Stromal cell of bone marrow (primary cell): Measurements from ENCODE around the gene LY6G6D.
"Not testable (repeated sequence)": the region's sequence is repeated elsewhere in the genome, so short reads cannot be mapped to it uniquely, and the experiment has no call there.

Experiments
- DNase-seq: peaks from one replicate; pipeline ENCODE4 v3.0.0-alpha.2; 2012; ENCODE audit warnings: low read depth

The LY6G6D gene

GRCh38 chr6:31692353-31692752 lies 22.8 kb upstream of the LY6G6D start:
- DNase-seq, result no peak

GRCh38 chr6:31692886-31693285 lies 22.3 kb upstream of the LY6G6D start:
- no peak for DNase-seq

DNA sequence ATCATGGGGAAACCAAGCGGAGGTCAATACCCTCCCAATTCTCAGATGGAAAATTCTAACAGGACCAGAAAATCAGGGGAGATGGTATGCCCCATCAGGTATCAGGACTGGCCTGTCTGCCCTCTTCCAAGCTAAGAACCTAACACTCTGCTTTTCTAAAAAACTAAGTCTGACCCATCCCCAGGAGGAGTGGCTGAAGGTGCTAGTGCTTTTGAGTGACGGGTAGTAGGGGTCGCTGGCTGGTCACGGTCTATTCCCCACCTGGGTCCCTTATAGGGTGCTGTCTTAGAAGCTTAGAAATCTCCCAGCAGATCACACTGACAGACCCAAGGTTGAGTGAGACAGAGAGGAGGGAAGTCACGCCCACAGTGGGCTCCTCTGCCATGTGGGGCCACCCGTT lies 21.6 kb upstream of the LY6G6D start:
- DNase-seq, result no peak

- DNase-seq, result no peak
These were observed 17.6 kb upstream of the LY6G6D start for GRCh38 chr6:31697555-31697954.

GRCh38 chr6:31700740-31701401 lies 14.3 kb upstream of the LY6G6D start:
- no peak for DNase-seq

DNA sequence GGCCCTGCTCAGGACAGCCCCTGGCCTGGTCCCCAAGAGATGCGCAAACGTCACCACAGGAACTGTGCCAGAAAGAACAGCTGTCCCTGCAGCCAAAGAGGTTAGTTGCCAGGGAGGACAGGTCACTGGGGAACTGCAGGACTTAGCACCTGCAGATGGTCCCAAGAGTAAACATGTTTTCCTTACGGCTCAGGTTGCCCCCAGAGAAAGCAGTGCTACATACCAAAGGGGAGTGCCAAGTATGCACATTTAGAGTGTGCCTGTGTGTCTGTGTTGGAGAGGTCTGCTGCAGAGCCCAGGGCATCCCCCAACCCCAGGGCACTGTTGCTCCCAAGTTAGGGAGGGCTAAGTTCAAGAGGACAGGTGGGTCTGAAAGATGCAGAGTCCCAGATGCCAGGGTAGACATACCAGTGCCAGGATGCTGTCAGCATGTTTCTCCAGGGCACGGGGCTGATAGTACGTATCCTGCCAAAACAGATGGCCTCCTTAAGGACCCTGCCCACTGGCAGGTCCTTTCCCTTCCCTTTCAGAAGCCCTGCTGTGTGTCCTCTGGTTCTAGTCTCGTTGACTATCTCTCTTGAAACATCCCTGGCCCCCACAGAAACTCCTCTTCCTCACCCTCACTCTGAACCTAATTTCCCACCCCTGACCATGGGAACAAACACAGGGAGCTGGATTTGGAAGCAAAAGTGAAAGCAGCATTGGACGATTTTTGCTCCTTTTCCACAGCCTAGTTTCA lies 13.3 kb upstream of the LY6G6D start:
- DNase-seq, result no peak

GRCh38 chr6:31702405-31702818 lies 12.7 kb upstream of the LY6G6D start:
- no peak for DNase-seq

- peak; percentile 97 for DNase-seq
These were observed 12.1 kb upstream of the LY6G6D start, which contains the start of gene ABHD16A for GRCh38 chr6:31702819-31703716. Gene ABHD16A (minus strand): TSS chr6:31703324. CDS start chr6:31703281, 43 bp downstream.

DNA sequence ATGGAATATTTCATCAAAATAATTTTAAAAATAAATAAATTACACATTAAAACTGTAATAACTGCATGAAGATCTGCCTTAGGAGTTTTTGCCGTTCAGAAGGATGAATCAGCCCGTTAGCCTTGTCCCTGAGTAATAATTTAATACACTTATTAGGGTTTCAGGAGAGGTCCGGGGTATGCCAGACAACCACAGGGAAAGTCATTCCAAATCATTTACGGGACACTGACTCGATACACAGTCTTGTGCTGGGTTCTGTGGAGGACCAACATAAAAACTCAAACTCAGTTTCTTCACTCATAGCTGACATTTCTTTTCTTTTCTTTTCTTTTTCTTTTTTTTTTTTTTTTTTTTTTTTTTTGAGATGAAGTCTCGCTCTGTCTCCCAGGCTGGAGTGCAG lies 9.2 kb upstream of the LY6G6D start:
- no peak for DNase-seq

- DNase-seq, result no peak
These were observed 8.5 kb upstream of the LY6G6D start, which contains the start of gene LY6G6F for GRCh38 chr6:31706599-31706998. Gene LY6G6F (plus strand): TSS chr6:31706866. CDS start chr6:31706907, 41 bp downstream.

GRCh38 chr6:31707701-31708100 lies 7.4 kb upstream of the LY6G6D start:
- no peak for DNase-seq

DNA sequence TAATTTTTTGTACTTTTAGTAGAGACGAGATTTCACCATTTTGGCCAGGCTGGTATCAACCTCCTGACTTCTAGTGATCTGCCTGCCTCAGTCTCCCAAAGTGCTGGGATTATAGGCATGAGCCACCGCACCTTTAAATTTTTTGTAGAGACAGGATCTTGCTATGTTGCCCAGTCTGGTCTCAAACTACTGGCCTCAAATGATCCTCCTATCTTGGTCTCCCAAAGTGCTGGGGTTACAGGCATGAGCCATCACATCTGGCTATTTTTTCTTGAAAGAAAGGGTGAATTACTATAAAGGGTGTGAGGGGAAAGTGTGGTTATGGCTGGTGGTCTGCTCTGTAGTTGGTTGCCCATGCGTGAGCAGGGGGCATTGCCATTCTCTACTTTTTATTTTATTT lies 6.9 kb upstream of the LY6G6D start:
- no peak for DNase-seq

DNA sequence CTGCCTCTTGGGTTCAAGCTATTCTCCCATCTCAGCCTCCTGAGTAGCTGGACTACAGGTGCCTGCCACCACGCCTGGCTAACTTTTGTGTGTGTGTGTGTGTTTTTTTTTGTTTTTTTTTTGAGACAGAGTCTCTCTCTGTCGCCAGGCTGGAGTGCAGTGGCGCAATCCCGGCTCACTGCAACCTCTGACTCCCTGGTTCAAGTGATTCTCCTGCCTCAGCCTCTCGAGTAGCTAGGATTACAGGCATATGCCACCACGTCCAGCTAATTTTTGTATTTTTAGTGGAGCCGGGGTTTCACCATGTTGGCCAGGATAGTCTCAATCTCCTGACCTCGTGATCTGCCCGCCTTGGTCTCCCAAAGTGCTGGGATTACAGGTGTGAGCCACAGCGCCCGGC lies 6.0 kb upstream of the LY6G6D start:
- not testable (repeated sequence) for DNase-seq

DNA sequence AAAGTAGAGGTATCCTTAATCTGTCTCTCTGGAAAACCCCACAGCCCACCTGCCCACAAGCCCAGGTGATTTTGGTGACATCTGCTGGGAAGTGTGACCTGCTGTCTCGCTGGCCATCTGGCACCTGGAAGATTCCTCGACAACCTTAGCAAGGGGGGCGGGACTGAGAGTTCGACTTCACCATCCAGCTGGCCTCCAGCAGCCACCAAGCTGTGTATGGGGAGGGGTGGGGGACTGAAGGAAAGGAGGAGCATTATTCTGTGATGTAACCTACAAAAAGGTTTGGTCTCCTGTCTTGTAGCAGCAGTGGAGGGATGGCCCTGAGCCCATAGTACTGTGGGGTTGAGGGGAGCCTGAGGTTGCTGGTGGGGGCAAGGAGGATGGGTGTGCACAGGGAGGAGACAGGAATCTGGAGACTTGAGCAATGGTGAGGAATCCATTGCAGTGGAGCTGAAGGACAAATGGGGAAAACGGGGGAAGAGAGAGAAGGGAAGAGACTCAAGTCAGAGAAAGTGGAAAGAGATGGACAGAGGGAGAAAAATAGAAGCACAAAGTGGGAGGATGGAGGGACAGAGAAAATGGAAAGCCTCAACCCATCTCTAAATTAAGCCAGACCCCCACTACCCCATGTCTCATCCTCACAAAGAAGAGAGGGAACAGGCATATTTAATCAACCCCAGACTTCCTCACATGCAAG lies 4.5 kb upstream of the LY6G6D start:
- no peak for DNase-seq

DNA sequence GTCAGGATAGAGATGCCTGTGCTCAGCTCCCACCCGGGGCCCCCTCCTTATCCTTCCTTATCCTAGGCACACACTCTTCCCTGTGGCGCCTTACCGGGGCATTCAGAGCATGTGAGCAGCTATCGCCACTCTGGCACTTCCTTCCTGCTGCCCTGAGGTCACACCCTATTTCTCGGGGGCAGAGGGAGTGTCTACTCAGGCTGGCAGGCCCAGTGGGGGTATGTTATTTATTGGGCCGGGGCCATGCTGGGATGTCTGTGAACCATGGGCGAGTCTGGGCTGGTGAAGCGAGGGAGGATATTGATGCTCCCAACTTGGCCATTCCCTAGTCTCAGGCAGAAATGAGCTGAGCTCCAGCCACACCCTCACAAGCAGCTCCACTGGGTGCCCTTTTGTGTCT lies 3.9 kb upstream of the LY6G6D start:
- DNase-seq, result no peak

DNA sequence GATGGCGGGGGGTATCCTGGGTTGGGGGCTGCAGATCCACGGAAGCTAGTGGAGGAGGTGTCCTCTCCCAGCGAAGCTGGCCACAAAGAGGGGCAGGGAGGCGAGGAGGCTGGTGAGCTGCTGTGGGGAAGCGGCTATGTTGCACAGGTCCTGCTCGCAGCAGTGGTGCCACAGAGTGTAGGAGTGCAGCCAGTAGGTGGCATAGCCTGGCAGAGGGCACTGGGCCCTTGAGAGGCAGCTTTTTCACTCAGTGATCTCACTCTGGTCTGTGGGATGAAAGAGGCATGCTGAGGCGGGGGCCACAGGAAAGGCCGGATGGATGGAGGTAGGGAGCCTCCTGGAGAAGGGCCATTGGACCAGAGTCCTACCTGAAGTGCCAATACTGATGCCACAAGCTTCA lies 2.9 kb upstream of the LY6G6D start:
- no peak for DNase-seq

DNA sequence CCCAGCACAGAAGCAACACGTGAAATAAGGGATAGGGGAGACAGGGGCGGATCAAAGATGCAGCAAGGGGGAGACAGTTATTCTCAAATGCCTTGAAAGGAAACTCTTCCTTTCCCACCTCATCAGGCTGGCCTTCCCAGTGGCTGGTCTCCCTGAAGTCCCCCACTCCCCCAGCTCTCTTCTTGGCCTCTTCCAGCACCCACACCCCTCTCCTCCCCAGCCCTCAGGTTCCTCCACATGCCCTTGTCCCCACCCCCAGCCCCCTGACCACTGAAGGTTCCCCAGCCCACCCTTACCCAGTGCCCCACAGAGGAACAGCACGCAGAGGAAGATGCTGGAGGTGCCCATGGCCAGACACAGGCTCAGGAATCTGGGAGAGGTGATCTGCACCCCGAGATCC lies 1.7 kb upstream of the LY6G6D start:
- DNase-seq, result no peak

DNA sequence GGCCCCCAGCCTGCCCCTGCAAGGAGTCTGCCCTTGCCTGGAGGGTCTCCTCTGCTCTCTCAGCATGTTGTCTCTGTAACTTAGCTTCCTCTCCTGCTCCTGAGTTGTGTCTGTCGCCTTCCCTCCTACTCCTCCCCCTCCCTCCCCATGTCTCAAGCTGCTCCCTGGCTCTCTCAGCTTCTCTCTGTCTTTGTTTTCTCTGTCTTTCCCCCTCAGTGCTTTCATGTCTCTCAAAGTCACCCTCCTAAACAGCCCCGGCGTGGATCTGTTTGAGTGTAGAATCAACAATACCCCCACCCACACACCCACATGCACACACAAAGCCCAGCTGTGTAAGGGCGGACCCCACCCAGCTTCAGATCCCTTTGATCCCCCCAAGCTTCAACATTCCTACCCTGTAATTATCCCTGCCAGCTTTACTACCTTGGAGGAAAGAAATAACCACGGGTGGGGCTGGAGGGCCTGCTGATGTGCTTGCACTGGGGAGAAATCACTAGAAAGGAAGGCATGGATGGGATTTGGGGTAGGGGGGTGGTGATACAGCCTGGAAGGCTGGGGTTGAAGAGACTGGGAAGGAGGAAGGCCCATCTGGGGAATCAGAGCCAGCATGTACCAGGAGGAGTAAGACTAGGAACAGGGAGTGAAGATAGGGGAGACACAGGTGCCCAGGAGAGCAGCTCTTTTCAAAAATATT lies 1.0 kb upstream of the LY6G6D start:
- no peak for DNase-seq

DNA sequence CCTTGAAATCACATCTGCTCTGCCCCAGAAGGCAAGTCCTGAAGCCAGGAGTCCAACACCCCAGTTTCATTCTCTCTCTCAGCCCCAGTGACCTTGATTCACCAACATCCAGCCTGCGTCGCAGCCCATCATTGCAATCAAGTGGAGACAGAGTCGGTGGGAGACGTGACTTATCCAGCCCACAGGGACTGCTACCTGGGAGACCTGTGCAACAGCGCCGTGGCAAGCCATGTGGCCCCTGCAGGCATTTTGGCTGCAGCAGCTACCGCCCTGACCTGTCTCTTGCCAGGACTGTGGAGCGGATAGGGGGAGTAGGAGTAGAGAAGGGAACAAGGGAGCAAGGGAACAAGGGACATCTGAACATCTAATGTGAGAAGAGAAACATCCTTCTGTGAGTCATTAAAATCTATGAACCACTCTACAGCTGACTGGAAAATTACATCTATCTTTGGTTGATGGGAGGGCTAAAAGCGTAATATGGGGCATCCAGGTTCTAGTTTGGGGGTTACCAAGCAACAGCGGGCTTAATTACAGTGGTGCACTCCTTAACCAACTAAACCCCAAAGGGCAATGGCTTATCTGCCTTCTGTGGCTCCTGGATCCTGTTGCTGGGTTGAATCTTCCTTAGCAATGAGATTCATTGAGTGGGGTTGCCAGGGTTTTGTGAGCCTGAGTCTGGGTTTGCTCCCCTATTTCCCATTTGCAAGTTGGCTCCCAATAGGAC lies 2.5 kb downstream of the LY6G6D start:
- no peak for DNase-seq

GRCh38 chr6:31718265-31718664 lies 3.1 kb downstream of the LY6G6D start:
- DNase-seq, result no peak

- no peak for DNase-seq
These were observed 3.9 kb downstream of the LY6G6D start for GRCh38 chr6:31719001-31719400.
